Measurements from ENCODE around the gene SYTL3. TPM values are rescaled to one million over a fixed set of nuclear protein-coding genes. Genes with fewer than 3 reads are reported as not detected.
A peak's percentile ranks its signal among the peaks of the same experiment; 100 is the strongest.

Gene SYTL3
- total and polyA plus RNA-seq, 2 of the 8 experiments (the other 6 are each of a cell fraction or from before 2014, with no cell fraction given), result 0.27 to 0.99 TPM

DNA sequence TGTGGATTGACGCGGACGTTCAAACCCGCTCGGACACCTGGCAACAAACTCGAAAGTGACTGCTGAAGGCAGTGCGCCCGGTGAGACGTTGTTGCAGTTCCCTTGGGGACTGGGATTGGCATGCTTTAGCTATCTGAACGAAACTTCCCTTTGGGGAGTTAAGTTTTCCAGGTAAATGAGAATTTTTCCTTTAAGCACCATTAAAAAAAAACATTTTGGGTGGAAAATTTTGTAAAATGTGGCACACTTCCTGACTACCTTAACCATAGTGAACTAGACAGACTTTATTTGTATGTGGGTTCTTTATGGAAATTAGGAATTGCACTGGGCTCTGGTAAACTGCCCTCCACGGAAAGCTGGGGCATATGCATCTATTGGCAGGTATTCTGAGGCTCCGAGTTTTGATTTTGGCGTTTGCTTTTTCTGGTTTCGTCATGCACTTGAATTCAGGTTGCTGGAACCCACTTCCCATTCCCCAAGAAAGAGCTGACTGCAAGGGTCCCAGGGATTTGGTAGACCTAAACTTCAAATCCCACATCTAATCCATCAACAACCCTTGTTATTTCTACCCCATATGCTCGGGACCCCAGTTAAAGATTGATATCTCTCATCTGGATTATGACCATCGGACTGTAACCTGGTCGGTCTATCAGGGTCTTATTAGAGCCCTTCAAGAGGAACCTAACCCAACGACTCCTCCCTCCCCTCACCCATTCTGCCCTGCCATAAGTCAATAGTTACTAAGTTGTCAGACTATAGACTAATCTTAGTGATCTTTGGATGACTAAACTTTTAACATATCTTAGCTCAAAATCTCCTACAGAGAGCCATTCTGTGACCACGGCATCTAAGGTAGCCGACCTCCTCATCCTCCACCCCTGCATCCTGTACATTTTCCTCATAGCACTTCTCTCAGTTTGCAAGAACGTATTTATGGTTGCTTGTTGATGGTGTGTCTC is 4.5 kb upstream of the SYTL3 start:
- no peak overlapping the region for H3K4ac ChIP-seq (replicated peaks; ENCODE audit: insufficient read length, low read depth, low read length)
- peak overlapping the region; percentile 69 to 74 for H3K4me2 ChIP-seq (ENCODE audit: insufficient read depth in 1 of 2, low read depth in 2 of 2, low read length in 2 of 2)
- H2BK15ac ChIP-seq (ENCODE audit: low read length), result no peak overlapping the region
- no peak overlapping the region for H4K91ac ChIP-seq (replicated peaks; ENCODE audit: insufficient read length, low read length)
- no peak overlapping the region for H3K14ac ChIP-seq (ENCODE audit: insufficient read length)
- no peak overlapping the region; the same call in 1 of the 2 replicates for H3K18ac ChIP-seq (ENCODE audit: extremely low read depth, low read length)
- H3K23me2 ChIP-seq (ENCODE audit: low read depth, low read length), result peaks cover 3% of the 10 kb centered on the region
- H3K36me3 ChIP-seq (ENCODE audit: control insufficient read depth in 2 of 4, insufficient read depth in 4 of 4, low read length in 3 of 4), result no peaks in the 10 kb centered on the region
- H2BK5ac ChIP-seq (ENCODE audit: low read depth, low read length), result no peak overlapping the region
- 35% methylated on average over 21 of the region's 21 CpGs; no CpG with 5 or more reads in 1 of the 2 experiments for WGBS, 2 experiments (ENCODE audit: extremely low coverage in 1 of 2, insufficient coverage in 1 of 2, insufficient read length in 1 of 2, insufficient replicate concordance in 2 of 2, low coverage in 1 of 2, low lambda C conversion rate in 2 of 2, missing lambda C conversion rate in 1 of 2)
- H2AFZ ChIP-seq (ENCODE audit: low read length), result peak overlapping the region; percentile 94
- peaks cover 0 to 7% (median 3%) of the 10 kb centered on the region in 4 experiments; a peak in 2 of 7 replicates for H3K4me1 ChIP-seq (replicated peaks in 1 of 4; ENCODE audit: control insufficient read depth in 3 of 4, insufficient read depth in 4 of 4, low read length in 3 of 4)
- FAIRE-seq (no peak), DNase-seq (ENCODE audit: low read depth in 1 of 2, low spot score in 2 of 2) (no peak)
- POLR2A ChIA-PET (ENCODE audit: partially characterized antibody), result interaction anchor here (1.0 to 3.3 kb wide), 14 partner anchors 8 to 465 kb away, joined by 3 to 13 read pairs (median 5); no protein-coding TSS in a partner anchor
- peaks cover 0 to 20% of the 10 kb centered on the region in 2 experiments; a peak in 2 of 4 replicates for H3K79me2 ChIP-seq (ENCODE audit: control insufficient read depth in 1 of 2, insufficient read depth in 2 of 2, low read length in 2 of 2)
- H2BK20ac ChIP-seq (ENCODE audit: low read length), result no peak overlapping the region
- H2BK12ac ChIP-seq (ENCODE audit: low read depth, low read length), result no peak overlapping the region
- H4K20me1 ChIP-seq (replicated peaks in 1 of 2; ENCODE audit: control insufficient read depth in 1 of 2, insufficient read depth in 2 of 2, low read length in 2 of 2), result peaks cover 0 to 10% of the 10 kb centered on the region in 2 experiments
- no peak overlapping the region for H4K8ac ChIP-seq (ENCODE audit: extremely low read depth, insufficient read depth, low read length)
- no peak overlapping the region for H2AK5ac ChIP-seq (ENCODE audit: low read depth, low read length)
- H3K23ac ChIP-seq (ENCODE audit: insufficient read length), result no peak overlapping the region
- peak overlapping the region; percentile 91 to 97 (median 95) for H3K4me3 ChIP-seq (ENCODE audit: extremely low read depth in 1 of 4, insufficient read depth in 2 of 4, low read depth in 3 of 4, low read length in 4 of 4)
- H3K79me1 ChIP-seq (ENCODE audit: low read depth, low read length), result peaks cover 10% of the 10 kb centered on the region; the same call in 1 of the 2 replicates
- TF ChIP-seq SP4 (IDR thresholded peaks at IDR 0.05; ENCODE audit: low read length) (no peak), TEAD4 (IDR thresholded peaks at IDR 0.05; ENCODE audit: low read depth, low read length) (no peak), ZNF274 (IDR thresholded peaks at IDR 0.05; ENCODE audit: borderline replicate concordance, extremely low read depth, low read length) (no peak), ASH2L (IDR thresholded peaks at IDR 0.05; ENCODE audit: low read length) (no peak)
- TF ChIP-seq, protein P1, sequence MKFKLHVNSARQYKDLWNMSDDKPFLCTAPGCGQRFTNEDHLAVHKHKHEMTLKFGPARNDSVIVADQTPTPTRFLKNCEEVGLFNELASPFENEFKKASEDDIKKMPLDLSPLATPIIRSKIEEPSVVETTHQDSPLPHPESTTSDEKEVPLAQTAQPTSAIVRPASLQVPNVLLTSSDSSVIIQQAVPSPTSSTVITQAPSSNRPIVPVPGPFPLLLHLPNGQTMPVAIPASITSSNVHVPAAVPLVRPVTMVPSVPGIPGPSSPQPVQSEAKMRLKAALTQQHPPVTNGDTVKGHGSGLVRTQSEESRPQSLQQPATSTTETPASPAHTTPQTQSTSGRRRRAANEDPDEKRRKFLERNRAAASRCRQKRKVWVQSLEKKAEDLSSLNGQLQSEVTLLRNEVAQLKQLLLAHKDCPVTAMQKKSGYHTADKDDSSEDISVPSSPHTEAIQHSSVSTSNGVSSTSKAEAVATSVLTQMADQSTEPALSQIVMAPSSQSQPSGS (IDR thresholded peaks at IDR 0.05; ENCODE audit: low read length), result no peak
- no peak overlapping the region for H3K27ac ChIP-seq (ENCODE audit: low read depth, low read length)
- peak overlapping the region in 3 of 4 experiments; percentile 1 to 46 (median 39); a peak in 5 of 7 replicates for H3K9ac ChIP-seq (replicated peaks in 1 of 4; ENCODE audit: extremely low read depth in 1 of 4, low read depth in 3 of 4, low read length in 3 of 4)
- no peak overlapping the region for H3K56ac ChIP-seq (replicated peaks; ENCODE audit: insufficient read length, low read depth, low read length)
- H4K5ac ChIP-seq (ENCODE audit: insufficient read length, low read depth, low read length), result no peak overlapping the region
- peaks cover 0 to 4% (median 0%) of the 10 kb centered on the region in 4 experiments; a peak in 2 of 7 replicates for H3K27me3 ChIP-seq (replicated peaks in 1 of 4; ENCODE audit: control insufficient read depth in 3 of 4, extremely low read depth in 1 of 4, insufficient read depth in 3 of 4, low read length in 3 of 4)
- no peaks in the 10 kb centered on the region for H3K9me3 ChIP-seq (ENCODE audit: insufficient read depth in 2 of 2, low read depth in 1 of 2, low read length in 1 of 2)
- CTCF ChIA-PET (ENCODE audit: partially characterized antibody), result interaction anchor here (0.7 to 8.7 kb wide), 7 partner anchors 16 to 459 kb away, joined by 3 to 73 read pairs (median 4); no protein-coding TSS in a partner anchor
- H2BK120ac ChIP-seq (replicated peaks; ENCODE audit: low read depth, low read length), result no peak overlapping the region
